ENCODE results near the gene TRIO. TPM values are rescaled to one million over a fixed set of nuclear protein-coding genes. Genes with fewer than 3 reads are reported as not detected.

The TRIO gene
- total RNA-seq, 2 experiments from 2014 or later, result 9.2 to 11.3 TPM

GRCh38 chr5:14299666-14300065, 156.5 kb downstream of the TRIO start:
- CTCF ChIA-PET, result no interaction called here
- POLR2A ChIA-PET, result no interaction called here
- no peak for ATAC-seq
- Mint-ChIP-seq H3K4me1 (peaks cover 4% of the 10 kb centered on the region), H3K27me3 (peaks cover 2% of the 10 kb centered on the region), H3K4me3 (no peak overlapping the region), H3K36me3 (ENCODE audit: low read depth) (peaks cover 2% of the 10 kb centered on the region), H3K27ac (no peak overlapping the region), H3K9me3 (ENCODE audit: low read depth) (no peaks in the 10 kb centered on the region)
- DNase-seq, result no peak
- intact Hi-C loops (cut with DNase I, micrococcal nuclease), result no loop called here

GRCh38 chr5:14301186-14301585, 158.0 kb downstream of the TRIO start:
- Mint-ChIP-seq H3K4me3 (no peak overlapping the region), H3K36me3 (ENCODE audit: low read depth) (peaks cover 2% of the 10 kb centered on the region), H3K9me3 (ENCODE audit: low read depth) (no peaks in the 10 kb centered on the region), H3K27me3 (peaks cover 2% of the 10 kb centered on the region), H3K27ac (no peak overlapping the region), H3K4me1 (peaks cover 4% of the 10 kb centered on the region)
- ChIA-PET CTCF (no interaction called here), POLR2A (no interaction called here)
- no peak for ATAC-seq
- intact Hi-C loops (cut with DNase I, micrococcal nuclease), result no loop called here
- no peak for DNase-seq

- intact Hi-C loops (cut with DNase I, micrococcal nuclease), result no loop called here
- Mint-ChIP-seq H3K36me3 (ENCODE audit: low read depth) (peaks cover 2% of the 10 kb centered on the region), H3K4me1 (peaks cover 4% of the 10 kb centered on the region), H3K27ac (no peak overlapping the region), H3K27me3 (peaks cover 2% of the 10 kb centered on the region), H3K9me3 (ENCODE audit: low read depth) (no peaks in the 10 kb centered on the region), H3K4me3 (no peak overlapping the region)
- ATAC-seq, result no peak
- ChIA-PET CTCF (interaction anchor here (1.2 kb wide), 1 partner anchor 49 kb away, joined by 3 read pairs; no protein-coding TSS in a partner anchor), POLR2A (no interaction called here)
- no peak for DNase-seq
These were observed 159.2 kb downstream of the TRIO start for GRCh38 chr5:14302330-14302729.

DNA sequence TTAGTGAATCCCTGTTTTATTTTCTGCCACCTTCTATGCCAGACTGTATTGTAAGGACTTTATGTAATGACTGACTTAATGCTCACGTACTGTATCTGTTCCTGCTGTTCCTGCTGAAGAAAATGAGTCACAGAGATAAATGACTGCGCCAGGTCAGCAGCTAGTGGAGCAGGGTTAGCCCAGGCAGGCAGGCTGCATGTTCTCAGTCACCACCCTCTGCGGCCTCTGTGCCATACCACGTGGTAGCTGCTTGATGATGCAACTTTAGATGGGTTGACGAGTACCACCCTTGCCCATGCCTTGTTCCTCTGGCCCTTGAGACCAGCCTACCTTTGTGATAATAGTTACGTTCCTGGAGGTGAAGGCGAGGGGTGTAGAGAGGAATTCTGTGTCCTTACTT, 161.9 kb downstream of the TRIO start:
- no peak overlapping the region for H3K4me3 Mint-ChIP-seq
- no peak for DNase-seq
- peaks cover 2% of the 10 kb centered on the region for H3K27me3 Mint-ChIP-seq
- H3K27ac Mint-ChIP-seq, result no peak overlapping the region
- ChIA-PET CTCF (interaction anchor here (0.5 kb wide), 1 partner anchor 1660 kb away, joined by 3 read pairs; no protein-coding TSS in a partner anchor), POLR2A (no interaction called here)
- H3K9me3 Mint-ChIP-seq (ENCODE audit: low read depth), result no peaks in the 10 kb centered on the region
- intact Hi-C loops (cut with DNase I, micrococcal nuclease), result no loop called here
- no peaks in the 10 kb centered on the region for H3K4me1 Mint-ChIP-seq
- H3K36me3 Mint-ChIP-seq (ENCODE audit: low read depth), result peaks cover 2% of the 10 kb centered on the region
- ATAC-seq, result no peak

- Mint-ChIP-seq H3K4me1 (no peaks in the 10 kb centered on the region), H3K4me3 (no peak overlapping the region), H3K27me3 (peaks cover 2% of the 10 kb centered on the region), H3K9me3 (ENCODE audit: low read depth) (no peaks in the 10 kb centered on the region), H3K36me3 (ENCODE audit: low read depth) (peaks cover 2% of the 10 kb centered on the region), H3K27ac (no peak overlapping the region)
- DNase-seq (no peak), ATAC-seq (no peak)
- ChIA-PET POLR2A (no interaction called here), CTCF (no interaction called here)
- intact Hi-C loops (cut with DNase I, micrococcal nuclease), result no loop called here
These were observed 163.2 kb downstream of the TRIO start for GRCh38 chr5:14306329-14306815.

DNA sequence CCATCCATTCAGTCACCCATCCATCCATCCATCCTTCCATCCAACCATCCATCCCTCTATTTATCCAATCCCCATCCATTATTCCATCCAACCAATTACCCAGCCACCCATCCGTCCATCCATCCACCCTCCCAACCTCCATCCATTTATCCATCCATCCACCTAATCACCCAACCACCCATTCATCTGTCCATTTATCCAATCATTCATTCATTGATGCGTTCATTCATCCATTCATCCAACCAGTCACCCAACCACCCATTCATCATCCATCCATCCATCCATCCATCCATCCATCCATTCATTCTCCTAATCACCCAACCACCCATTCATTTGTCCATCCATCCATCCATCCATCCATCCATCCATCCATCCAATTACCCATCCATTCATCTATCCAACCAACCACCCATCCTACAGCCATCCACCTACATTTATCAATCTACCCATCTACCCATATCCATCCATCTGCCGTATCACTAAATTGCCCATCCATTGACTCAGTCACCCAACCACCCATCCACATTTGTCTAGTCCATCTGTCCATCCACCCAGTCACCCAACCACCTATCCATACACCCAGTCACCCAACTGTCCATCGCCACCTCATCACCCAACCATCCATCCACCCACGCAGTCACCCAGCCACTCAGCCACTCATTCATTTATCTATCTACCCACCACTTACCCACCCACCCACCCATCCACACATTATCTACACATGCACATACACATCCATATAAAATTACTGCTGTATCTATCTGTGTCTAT, 165.4 kb downstream of the TRIO start:
- no peak for DNase-seq
- Mint-ChIP-seq H3K36me3 (ENCODE audit: low read depth) (no peaks in the 10 kb centered on the region), H3K27ac (no peak overlapping the region), H3K4me3 (no peak overlapping the region), H3K4me1 (no peaks in the 10 kb centered on the region), H3K9me3 (ENCODE audit: low read depth) (no peaks in the 10 kb centered on the region), H3K27me3 (no peaks in the 10 kb centered on the region)
- ATAC-seq, result no peak
- ChIA-PET CTCF (no interaction called here), POLR2A (no interaction called here)
- intact Hi-C loops (cut with DNase I, micrococcal nuclease), result no loop called here

GRCh38 chr5:14309199-14309598, 166.1 kb downstream of the TRIO start:
- CTCF ChIA-PET, result no interaction called here

DNA sequence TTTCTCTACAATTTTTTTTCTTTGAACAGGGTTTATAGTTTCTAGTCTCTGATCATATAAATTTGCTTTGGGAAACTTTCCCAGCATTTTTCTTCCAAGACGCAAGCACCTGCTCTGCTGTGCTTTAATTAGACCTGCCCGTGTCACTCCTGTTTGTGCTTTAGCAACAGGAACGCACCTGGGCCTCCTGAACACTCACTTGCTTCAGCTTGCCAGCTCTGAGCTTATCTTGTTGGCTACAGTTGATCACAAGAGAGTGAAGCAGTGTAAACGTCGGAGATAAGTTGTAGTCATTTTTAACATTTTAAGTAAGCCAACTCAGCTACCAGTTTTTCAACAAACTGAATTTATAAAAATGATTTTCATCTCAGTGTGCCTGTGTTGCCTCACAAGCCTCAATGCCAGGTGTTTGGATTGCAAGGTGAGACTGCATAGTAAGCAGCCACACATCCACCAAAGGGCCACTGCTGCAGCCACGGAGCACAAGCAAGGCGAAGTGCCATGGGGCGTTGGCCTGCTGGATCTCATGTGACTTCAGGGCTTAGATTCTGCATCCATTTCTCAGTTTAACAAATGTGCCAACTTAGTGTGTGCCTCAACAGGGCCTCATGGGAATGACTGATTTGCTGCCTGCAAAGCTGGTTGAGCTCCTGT, 166.9 kb downstream of the TRIO start:
- Mint-ChIP-seq H3K36me3 (ENCODE audit: low read depth) (no peaks in the 10 kb centered on the region), H3K9me3 (ENCODE audit: low read depth) (no peaks in the 10 kb centered on the region), H3K4me3 (no peak overlapping the region), H3K27ac (no peak overlapping the region), H3K27me3 (no peaks in the 10 kb centered on the region), H3K4me1 (no peaks in the 10 kb centered on the region)
- ATAC-seq, result no peak
- no peak for DNase-seq
- ChIA-PET POLR2A (no interaction called here), CTCF (no interaction called here)
- intact Hi-C loops (cut with DNase I, micrococcal nuclease), result no loop called here

More at GRCh38 chr5:14309199-14309598, 166.1 kb downstream of the TRIO start:
- Mint-ChIP-seq H3K27me3 (no peaks in the 10 kb centered on the region), H3K4me3 (no peak overlapping the region), H3K27ac (no peak overlapping the region), H3K36me3 (ENCODE audit: low read depth) (no peaks in the 10 kb centered on the region), H3K4me1 (no peaks in the 10 kb centered on the region), H3K9me3 (ENCODE audit: low read depth) (no peaks in the 10 kb centered on the region)
- POLR2A ChIA-PET, result no interaction called here
- intact Hi-C loops (cut with DNase I, micrococcal nuclease), result no loop called here
- DNase-seq, result no peak
- no peak for ATAC-seq

DNA sequence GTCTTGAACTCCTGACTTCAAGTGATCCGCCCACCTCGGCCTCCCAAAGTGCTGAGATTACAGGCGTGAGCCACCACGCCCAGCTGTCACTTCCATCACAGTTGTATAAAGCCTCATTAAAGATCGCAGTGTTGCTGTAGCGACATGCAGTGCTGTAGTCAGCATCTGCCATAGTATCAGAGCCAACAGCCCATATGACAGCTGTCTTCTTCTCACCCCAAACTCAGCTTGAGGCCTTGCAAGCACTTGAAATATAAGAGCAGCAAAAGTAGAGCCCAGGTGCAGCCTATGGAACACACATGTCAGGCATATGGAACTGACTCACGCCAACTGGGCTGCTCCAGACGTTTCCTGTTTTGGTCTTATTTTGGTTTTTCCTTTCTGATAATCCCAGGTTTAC, 167.8 kb downstream of the TRIO start:
- DNase-seq, result no peak
- no peak for ATAC-seq
- Mint-ChIP-seq H3K27me3 (no peaks in the 10 kb centered on the region), H3K4me3 (no peak overlapping the region), H3K27ac (no peak overlapping the region), H3K4me1 (no peaks in the 10 kb centered on the region), H3K36me3 (ENCODE audit: low read depth) (no peaks in the 10 kb centered on the region), H3K9me3 (ENCODE audit: low read depth) (no peaks in the 10 kb centered on the region)
- ChIA-PET POLR2A (no interaction called here), CTCF (interaction anchor here (1.0 kb wide), 1 partner anchor 13 kb away, joined by 3 read pairs; no protein-coding TSS in a partner anchor)
- intact Hi-C loops (cut with DNase I, micrococcal nuclease), result no loop called here

DNA sequence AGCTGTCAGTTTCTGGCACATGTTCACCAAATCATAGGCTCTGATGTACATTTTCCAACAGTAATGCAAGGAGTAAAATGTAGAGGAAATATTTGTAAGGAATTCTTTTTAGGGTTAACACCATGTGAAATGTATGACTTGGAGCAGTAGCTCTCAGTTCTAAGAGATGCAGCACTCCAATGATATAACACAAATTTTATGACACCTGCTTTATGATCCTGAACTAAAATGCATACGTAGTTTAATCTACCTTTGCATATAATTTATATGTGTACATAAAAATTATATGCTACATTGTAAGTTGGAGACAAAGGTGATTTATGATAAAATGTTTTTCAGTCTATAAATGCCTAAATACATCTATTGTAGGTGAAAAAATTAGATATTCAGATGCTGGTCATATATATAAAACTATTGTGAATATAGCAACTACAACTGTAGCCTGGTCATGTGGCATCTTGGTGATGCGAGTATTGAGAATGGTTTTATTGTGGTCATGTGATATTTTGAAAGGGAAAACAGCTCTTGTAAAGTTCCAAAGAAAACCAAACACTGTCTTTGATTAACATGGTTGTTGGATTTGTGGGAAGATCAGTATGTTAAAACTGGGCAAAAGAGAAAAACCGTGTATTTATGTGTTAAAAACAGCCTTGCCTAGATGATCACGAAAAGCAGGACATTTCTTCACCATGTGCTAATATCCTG, 171.0 kb downstream of the TRIO start:
- POLR2A ChIA-PET, result no interaction called here
- CTCF ChIA-PET, result no interaction called here
- Mint-ChIP-seq H3K27ac (no peak overlapping the region), H3K27me3 (no peaks in the 10 kb centered on the region), H3K4me1 (no peaks in the 10 kb centered on the region), H3K4me3 (no peak overlapping the region), H3K36me3 (ENCODE audit: low read depth) (no peaks in the 10 kb centered on the region), H3K9me3 (ENCODE audit: low read depth) (no peaks in the 10 kb centered on the region)
- intact Hi-C loops (cut with DNase I, micrococcal nuclease), result no loop called here
- ATAC-seq (no peak), DNase-seq (no peak)

DNA sequence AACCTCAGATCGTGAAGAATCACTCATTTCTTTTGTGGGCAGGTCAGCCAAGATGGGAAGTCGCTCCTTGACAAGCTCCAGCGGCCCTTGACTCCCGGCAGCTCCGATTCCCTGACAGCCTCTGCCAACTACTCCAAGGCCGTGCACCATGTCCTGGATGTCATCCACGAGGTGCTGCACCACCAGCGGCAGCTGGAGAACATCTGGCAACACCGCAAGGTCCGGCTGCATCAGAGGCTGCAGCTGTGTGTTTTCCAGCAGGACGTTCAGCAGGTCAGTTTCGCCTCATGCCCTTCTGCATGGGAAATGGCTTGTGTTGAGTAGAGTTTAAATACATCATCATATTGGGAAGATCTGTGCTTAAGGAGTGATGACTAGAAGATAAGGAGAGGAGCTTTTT, 173.3 kb downstream of the TRIO start:
- ATAC-seq, result no peak
- H3K27me3 Mint-ChIP-seq, result no peaks in the 10 kb centered on the region
- CTCF ChIA-PET, result interaction anchor here (0.6 kb wide), 1 partner anchor 35 kb away, joined by 4 read pairs; no protein-coding TSS in a partner anchor
- H3K9me3 Mint-ChIP-seq (ENCODE audit: low read depth), result peaks cover under 1% of the 10 kb centered on the region
- H3K4me1 Mint-ChIP-seq, result no peaks in the 10 kb centered on the region
- intact Hi-C loops (cut with DNase I, micrococcal nuclease), result no loop called here
- no peak for DNase-seq
- H3K36me3 Mint-ChIP-seq (ENCODE audit: low read depth), result peaks cover 2% of the 10 kb centered on the region
- no peak overlapping the region for H3K4me3 Mint-ChIP-seq
- POLR2A ChIA-PET, result no interaction called here
- no peak overlapping the region for H3K27ac Mint-ChIP-seq

DNA sequence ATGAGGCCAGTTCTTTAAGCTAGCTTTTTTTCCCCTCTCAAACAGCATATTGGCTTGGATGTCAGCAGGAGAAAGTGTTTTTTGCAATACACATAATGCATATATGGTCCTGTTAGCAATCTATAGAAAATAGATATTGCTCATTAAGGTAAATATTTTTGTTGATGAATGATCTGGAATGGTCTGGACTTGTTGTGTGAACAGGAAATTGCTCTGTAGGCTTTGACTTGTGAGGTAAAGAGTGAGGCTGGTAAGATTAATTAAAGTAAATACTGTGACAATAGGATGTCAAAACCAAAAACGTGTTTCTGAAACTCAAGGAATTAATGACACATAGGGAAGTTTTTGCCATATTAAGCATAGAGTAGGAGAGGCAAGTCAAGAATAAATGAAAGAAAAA, 176.0 kb downstream of the TRIO start:
- H3K9me3 Mint-ChIP-seq (ENCODE audit: low read depth), result peaks cover 5% of the 10 kb centered on the region
- ATAC-seq (no peak), DNase-seq (no peak)
- H3K36me3 Mint-ChIP-seq (ENCODE audit: low read depth), result peaks cover 5% of the 10 kb centered on the region
- H3K27ac Mint-ChIP-seq, result no peak overlapping the region
- H3K27me3 Mint-ChIP-seq, result no peaks in the 10 kb centered on the region
- no peaks in the 10 kb centered on the region for H3K4me1 Mint-ChIP-seq
- no peak overlapping the region for H3K4me3 Mint-ChIP-seq
- ChIA-PET POLR2A (no interaction called here), CTCF (no interaction called here)
- intact Hi-C loops (cut with DNase I, micrococcal nuclease), result no loop called here
